ENCODE measurements around the gene KCMF1. TPM values are rescaled to one million over a fixed set of nuclear protein-coding genes. Genes with fewer than 3 reads are reported as not detected.

The KCMF1 gene
- total and polyA plus RNA-seq, 9 of the 15 experiments (the other 6 are each of a cell fraction or from before 2014, with no cell fraction given): 6.8 to 88.2 (median 46.5) TPM

GRCh38 chr2:85033388-85033787 is 62.4 kb downstream of the KCMF1 start:
- no peak overlapping the region for H3K4me2 ChIP-seq (ENCODE audit: insufficient read depth, low read length)
- intact Hi-C loops (cut with micrococcal nuclease) (no loop called here), in situ Hi-C loops (cut with MboI) (no loop called here)
- peaks cover 14% of the 10 kb centered on the region; the same call in 2 of the 3 replicates for H3K79me2 ChIP-seq (ENCODE audit: control insufficient read depth, insufficient read depth, low read length)
- no peaks in the 10 kb centered on the region; the same call in 1 of the 2 replicates for H4K20me1 ChIP-seq (replicated peaks; ENCODE audit: control insufficient read depth, insufficient read depth, low read length)
- peaks cover 71% of the 10 kb centered on the region for H3K36me3 ChIP-seq (ENCODE audit: control insufficient read depth, insufficient read depth, low read length)
- H3K4me1 ChIP-seq (replicated peaks in 1 of 2; ENCODE audit: control insufficient read depth in 2 of 2, insufficient read depth in 2 of 2, low read length in 2 of 2): no peaks in the 10 kb centered on the region; a peak in 1 of 5 replicates
- H3K9ac ChIP-seq (ENCODE audit: insufficient read depth in 1 of 2, low read depth in 2 of 2, low read length in 2 of 2): no peak overlapping the region
- no TSS peak for BruUV-seq (replicated peaks)
- DNase-seq (ENCODE audit: extremely low read depth in 1 of 4, low spot score in 3 of 4): no peak
- H3K4me3 ChIP-seq: no peak overlapping the region
- no peak for FAIRE-seq
- ChIA-PET CTCF (ENCODE audit: low intra/inter-chr PET ratio) (no interaction called here), POLR2A (interaction anchor here (1.0 kb wide), 1 partner anchor 16 kb away, joined by 3 read pairs; no protein-coding TSS in a partner anchor)
- ATAC-seq: no peak
- TF ChIP-seq GTF2A2 (tag; IDR thresholded peaks at IDR 0.05) (no peak), CLOCK (CRISPR knock-in tag; IDR thresholded peaks at IDR 0.05; ENCODE audit: borderline replicate concordance) (no peak), NKRF (IDR thresholded peaks at IDR 0.05; ENCODE audit: borderline replicate concordance) (no peak), ATF4 (CRISPR knock-in tag; IDR thresholded peaks at IDR 0.05) (no peak), SOX6 (IDR thresholded peaks at IDR 0.05) (no peak), ZFP30 (CRISPR knock-in tag; IDR thresholded peaks at IDR 0.05; ENCODE audit: borderline replicate concordance) (no peak), BMI1 (IDR thresholded peaks at IDR 0.05; ENCODE audit: low read length) (no peak), ZNF24 (IDR thresholded peaks at IDR 0.05) (no peak)
- H3K9me3 ChIP-seq (replicated peaks; ENCODE audit: control insufficient read depth, insufficient read depth, low read depth, low read length): no peaks in the 10 kb centered on the region
- 93% methylated on average over 2 of the region's 2 CpGs for WGBS (ENCODE audit: insufficient coverage, low coverage, missing lambda C conversion rate)
- H2AFZ ChIP-seq (ENCODE audit: low read depth, low read length): no peak overlapping the region
- no peaks in the 10 kb centered on the region for H3K9me1 ChIP-seq (ENCODE audit: control insufficient read depth, insufficient read depth, low read length)
- no peak overlapping the region for H3K27ac ChIP-seq (ENCODE audit: extremely low read depth, low read depth, low read length)
- no peaks in the 10 kb centered on the region for H3K27me3 ChIP-seq (ENCODE audit: control insufficient read depth in 2 of 2, insufficient read depth in 2 of 2, low read length in 2 of 2)

All from K562 (cell line).